IMR-90 (cell line): ENCODE measurements around the gene SLC35G6.

Source experiments
- CEBPB ChIP-seq: IDR thresholded peaks from 2 replicates; pipeline ENCODE4 v1.6.1; 2012; ENCODE audit warnings: low read depth, low read length, improper control_type of control experiment
- POLR2A ChIP-seq: IDR thresholded peaks from 2 replicates; pipeline ENCODE4 v1.6.1; 2012; ENCODE audit warnings: mild to moderate bottlenecking, low read depth, low read length
- SMC3 ChIP-seq: fragments of 150-350 bp; IDR thresholded peaks from 2 replicates; pipeline ENCODE4 v1.6.1; 2016; ENCODE audit warnings: low read depth, mild to moderate bottlenecking, antibody characterized with exemption, low read length, moderate library complexity
- TF ChIP-seq, protein P1 (sequence below): conservative IDR thresholded peaks from 2 replicates; pipeline ENCODE4 v1.5.1; 2012; ENCODE audit warnings: mild to moderate bottlenecking, low read depth, low read length, improper control_type of control experiment

DNA sequence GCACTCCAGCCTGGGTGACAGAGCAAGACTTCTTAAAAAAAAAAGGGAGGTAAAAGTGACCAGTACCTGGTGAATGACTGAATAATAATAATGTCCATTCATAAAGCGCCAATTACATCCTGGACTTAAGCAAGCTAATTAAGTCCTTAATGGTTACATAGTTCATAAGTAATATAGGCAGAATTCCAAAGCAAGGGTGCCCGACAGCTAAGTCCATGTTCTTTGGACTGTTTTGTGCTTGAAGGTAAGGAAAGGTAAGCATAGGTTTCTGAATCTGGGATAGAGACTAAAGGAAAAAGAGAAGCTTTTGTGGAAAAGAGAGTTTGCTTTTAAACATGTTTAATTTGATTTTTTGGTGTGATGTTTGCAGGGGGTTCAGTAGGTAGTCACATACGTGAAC, 12.7 kb downstream of the SLC35G6 start:
- TF ChIP-seq, protein P1, sequence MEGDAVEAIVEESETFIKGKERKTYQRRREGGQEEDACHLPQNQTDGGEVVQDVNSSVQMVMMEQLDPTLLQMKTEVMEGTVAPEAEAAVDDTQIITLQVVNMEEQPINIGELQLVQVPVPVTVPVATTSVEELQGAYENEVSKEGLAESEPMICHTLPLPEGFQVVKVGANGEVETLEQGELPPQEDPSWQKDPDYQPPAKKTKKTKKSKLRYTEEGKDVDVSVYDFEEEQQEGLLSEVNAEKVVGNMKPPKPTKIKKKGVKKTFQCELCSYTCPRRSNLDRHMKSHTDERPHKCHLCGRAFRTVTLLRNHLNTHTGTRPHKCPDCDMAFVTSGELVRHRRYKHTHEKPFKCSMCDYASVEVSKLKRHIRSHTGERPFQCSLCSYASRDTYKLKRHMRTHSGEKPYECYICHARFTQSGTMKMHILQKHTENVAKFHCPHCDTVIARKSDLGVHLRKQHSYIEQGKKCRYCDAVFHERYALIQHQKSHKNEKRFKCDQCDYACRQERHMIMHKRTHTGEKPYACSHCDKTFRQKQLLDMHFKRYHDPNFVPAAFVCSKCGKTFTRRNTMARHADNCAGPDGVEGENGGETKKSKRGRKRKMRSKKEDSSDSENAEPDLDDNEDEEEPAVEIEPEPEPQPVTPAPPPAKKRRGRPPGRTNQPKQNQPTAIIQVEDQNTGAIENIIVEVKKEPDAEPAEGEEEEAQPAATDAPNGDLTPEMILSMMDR = no peak
- TF ChIP-seq CEBPB (no peak), SMC3 (no peak), POLR2A (no peak)
